CD14-positive monocyte (primary cell): Measurements from ENCODE around the gene AREL1. TPM values are rescaled to one million over a fixed set of nuclear protein-coding genes. Genes with fewer than 3 reads are reported as not detected.

ENCODE experiments used
- DNase-seq, 3 donors: peaks; one replicate each; pipeline ENCODE4 v3.0.0-alpha.2; 2011 to 2022
- H2AFZ ChIP-seq: 2 replicates; pipeline ENCODE4 v1.6.0; 2012; ENCODE audit warnings: mild to moderate bottlenecking, low read depth, low read length, inconsistent platforms; ENCODE audit not compliant: insufficient read depth, poor library complexity, severe bottlenecking
- H3K27ac ChIP-seq, 2 donors: 1 replicate in 1 of 2; 2 replicates in 1 of 2; pipeline ENCODE4 v1.5.1; 2012 to 2013; ENCODE audit warnings: low read length in 2 of 2, control low read depth in 1 of 2, inconsistent platforms in 1 of 2, low read depth in 1 of 2, mild to moderate bottlenecking in 1 of 2
- H3K27me3 ChIP-seq, 2 donors: one replicate each; pipeline versions ENCODE4 v1.6.0 to v1.6.1; 2011 to 2013; ENCODE audit warnings: low read length in 2 of 2; ENCODE audit not compliant: control insufficient read depth in 2 of 2, insufficient read depth in 2 of 2
- H3K36me3 ChIP-seq, 2 donors: replicated peaks in 1 of 2; 1 replicate in 1 of 2; 2 replicates in 1 of 2; pipeline versions ENCODE4 v1.5.1 to v1.6.1; 2012 to 2013; ENCODE audit warnings: low read length in 2 of 2, control low read depth in 1 of 2, inconsistent platforms in 1 of 2, mild to moderate bottlenecking in 1 of 2; ENCODE audit not compliant: insufficient read depth in 2 of 2, control insufficient read depth in 1 of 2
- H3K4me1 ChIP-seq, 2 donors: 1 replicate in 1 of 2; 2 replicates in 1 of 2; pipeline versions ENCODE4 v1.5.1 to v1.6.1; 2012 to 2013; ENCODE audit warnings: low read length in 2 of 2, control low read depth in 1 of 2, inconsistent platforms in 1 of 2, mild to moderate bottlenecking in 1 of 2, moderate library complexity in 1 of 2; ENCODE audit not compliant: insufficient read depth in 2 of 2, control insufficient read depth in 1 of 2
- H3K4me2 ChIP-seq: replicated peaks from 2 replicates; pipeline ENCODE3; 2012; ENCODE audit warnings: low read length, moderate library complexity, mild to moderate bottlenecking; ENCODE audit not compliant: poor library complexity, severe bottlenecking; ENCODE audit errors: extremely low read depth
- H3K4me3 ChIP-seq, 3 experiments: fragments of 200-600 bp in 1 of 3; sonication (generic) in 1 of 3; replicated peaks in 1 of 3; 1 replicate in 2 of 3; 2 replicates in 1 of 3; pipeline ENCODE4 v1.5.1; 2011 to 2013; ENCODE audit warnings: low read length in 3 of 3, mild to moderate bottlenecking in 3 of 3, control low read depth in 2 of 3, low read depth in 2 of 3, inconsistent platforms in 1 of 3, moderate library complexity in 1 of 3
- H3K79me2 ChIP-seq: 2 replicates; pipeline ENCODE4 v1.6.0; 2012; ENCODE audit warnings: mild to moderate bottlenecking, control low read depth, inconsistent platforms, low read length, moderate library complexity; ENCODE audit not compliant: insufficient read depth
- H3K9ac ChIP-seq: 2 replicates; pipeline ENCODE4 v1.6.0; 2017; ENCODE audit warnings: low read length, mild to moderate bottlenecking; ENCODE audit not compliant: insufficient read depth, poor library complexity, severe bottlenecking
- H3K9me3 ChIP-seq, 2 donors: replicated peaks in 1 of 2; 1 replicate in 1 of 2; 2 replicates in 1 of 2; pipeline versions ENCODE4 v1.5.1 to v1.6.1; 2012 to 2013; ENCODE audit warnings: low read length in 2 of 2, control low read depth in 1 of 2; ENCODE audit not compliant: control insufficient read depth in 1 of 2, insufficient read depth in 1 of 2
- H4K20me1 ChIP-seq: 2 replicates; pipeline ENCODE4 v1.6.0; 2012; ENCODE audit warnings: mild to moderate bottlenecking, low read length, control low read depth, moderate library complexity; ENCODE audit not compliant: insufficient read depth
- H3K27ac Mint-ChIP-seq, 7 donors: one replicate each; pipeline ENCODE4 v1.8.0; 2020; ENCODE audit warnings: mild to moderate bottlenecking in 7 of 7, mixed read lengths in 7 of 7, moderate library complexity in 6 of 7, inconsistent platforms in 2 of 7
- H3K27me3 Mint-ChIP-seq, 3 donors: one replicate each; pipeline ENCODE4 v1.8.0; 2021 to 2022; ENCODE audit warnings: low read depth in 3 of 3, mild to moderate bottlenecking in 3 of 3, mixed read lengths in 3 of 3, moderate library complexity in 3 of 3, inconsistent platforms in 1 of 3
- H3K36me3 Mint-ChIP-seq, 2 donors: one replicate each; pipeline ENCODE4 v1.8.0; 2020; ENCODE audit warnings: mixed read lengths in 2 of 2, inconsistent platforms in 1 of 2, mild to moderate bottlenecking in 1 of 2
- H3K4me1 Mint-ChIP-seq: one replicate; pipeline ENCODE4 v1.8.0; 2020; ENCODE audit warnings: mild to moderate bottlenecking, mixed read lengths
- H3K4me3 Mint-ChIP-seq, 2 donors: one replicate each; pipeline ENCODE4 v1.8.0; 2020; ENCODE audit warnings: mild to moderate bottlenecking in 2 of 2, mixed read lengths in 2 of 2, moderate library complexity in 1 of 2
- H3K9me3 Mint-ChIP-seq, 7 donors: one replicate each; pipeline ENCODE4 v1.8.0; 2020 to 2022; ENCODE audit warnings: mixed read lengths in 7 of 7, mild to moderate bottlenecking in 6 of 7, moderate library complexity in 6 of 7, inconsistent platforms in 2 of 7
- CTCF ChIP-seq: fragments of 200-600 bp; IDR thresholded peaks from one replicate; pipeline ENCODE4 v1.8.0; 2022; ENCODE audit warnings: antibody characterized with exemption, mild to moderate bottlenecking
- WGBS: methylation state at CpG from one replicate; pipeline ENCODE4 v1.1.5; 2013; ENCODE audit warnings: missing lambda C conversion rate; ENCODE audit not compliant: insufficient coverage; 5-methylcytosine and 5-hydroxymethylcytosine counted together
- intact Hi-C, 2 donors: fragments of 100-400 bp; cut with micrococcal nuclease; formaldehyde crosslinking; loops; one replicate each; pipeline versions ENCODE4 v1.15.0 to v1.15.1; 2023
- polyA plus RNA-seq, 3 donors: library from polyadenylated mRNA; depleted of rRNA in 1 of 3; unstranded in 2 of 3; stranded (reverse) in 1 of 3; fragments of 300-500 nt in 2 of 3; fragments of >200 nt in 1 of 3; fragmentation: Illumina TruSeq in 2 of 3; gene quantifications; 1 replicate in 2 of 3; 2 replicates in 1 of 3; pipeline ENCODE4 v1.2.3, GENCODE V29; 2012 to 2021

AREL1 gene
- polyA plus RNA-seq, 3 donors, result 12.5 to 23.3 (median 20.0) TPM

- peak in 1 of 3 donors; percentile 67 for DNase-seq
- H3K4me1 ChIP-seq, result peaks cover 70 to 82% of the 10 kb centered on the region in 2 donors
- no peak overlapping the region for H3K4me2 ChIP-seq
- no peaks in the 10 kb centered on the region for H4K20me1 ChIP-seq
- peak overlapping the region in 1 of 2 donors; percentile 55 for H3K4me3 Mint-ChIP-seq
- H3K27ac Mint-ChIP-seq, result peak overlapping the region; percentile 28 to 96 (median 61)
- no peaks in the 10 kb centered on the region for H3K79me2 ChIP-seq
- WGBS, result 100% methylated on average over 3 of the region's 8 CpGs
- no peak overlapping the region for H3K9ac ChIP-seq
- intact Hi-C loops, result loop anchor here in 1 of 2 donors (5.0 kb wide), 1 partner anchor 97 kb away; the partner anchor contains the start of genes AREL1 and FCF1
- H3K4me1 Mint-ChIP-seq, result peaks cover 71% of the 10 kb centered on the region
- peaks cover 8 to 24% of the 10 kb centered on the region in 2 donors for H3K27me3 ChIP-seq
- H3K36me3 Mint-ChIP-seq, result peaks cover 13 to 14% of the 10 kb centered on the region in 2 donors
- H3K36me3 ChIP-seq, result no peaks in the 10 kb centered on the region
- TF ChIP-seq CTCF, result no peak
- H3K27me3 Mint-ChIP-seq, result peaks cover 27 to 40% (median 36%) of the 10 kb centered on the region in 3 donors
- H3K27ac ChIP-seq, result no peak overlapping the region
- no peak overlapping the region for H3K4me3 ChIP-seq
- no peak overlapping the region for H2AFZ ChIP-seq
- H3K9me3 ChIP-seq, result no peaks in the 10 kb centered on the region
- peaks cover 0 to 11% (median 0%) of the 10 kb centered on the region in 7 donors for H3K9me3 Mint-ChIP-seq
These were observed 98.1 kb downstream of the AREL1 start for GRCh38 chr14:74614508-74615495.

GRCh38 chr14:74613211-74613914 is 99.5 kb downstream of the AREL1 start:
- Histone ChIP-seq H3K27me3 (peaks cover 10 to 29% of the 10 kb centered on the region in 2 donors), H3K4me3 (no peak overlapping the region), H2AFZ (no peak overlapping the region), H3K4me2 (no peak overlapping the region), H3K36me3 (no peaks in the 10 kb centered on the region), H3K4me1 (peaks cover 56 to 68% of the 10 kb centered on the region in 2 donors), H3K79me2 (no peaks in the 10 kb centered on the region), H3K27ac (no peak overlapping the region), H3K9ac (no peak overlapping the region), H3K9me3 (no peaks in the 10 kb centered on the region), H4K20me1 (no peaks in the 10 kb centered on the region)
- intact Hi-C loops, result loop anchor here in 1 of 2 donors (5.0 kb wide), 1 partner anchor 99 kb away; the partner anchor contains the start of genes AREL1 and FCF1
- Mint-ChIP-seq H3K27ac (peak overlapping the region in 2 of 7 donors; percentile 23 to 82), H3K27me3 (peaks cover 31 to 48% (median 42%) of the 10 kb centered on the region in 3 donors), H3K4me3 (peak overlapping the region; percentile 6 to 55), H3K9me3 (peaks cover 0 to 11% (median 0%) of the 10 kb centered on the region in 7 donors), H3K36me3 (peaks cover 11 to 14% of the 10 kb centered on the region in 2 donors), H3K4me1 (peaks cover 56% of the 10 kb centered on the region)
- no peak for DNase-seq
- WGBS, result 90% methylated on average over 5 of the region's 16 CpGs
- TF ChIP-seq CTCF, result no peak
